Glomerular endothelial cell (primary cell): ENCODE results near the gene PSME2. TPM values are rescaled to one million over a fixed set of nuclear protein-coding genes. Genes with fewer than 3 reads are reported as not detected.

Source experiments
- DNase-seq: peaks from one replicate; pipeline ENCODE4 v3.0.0-alpha.2; 2011; ENCODE audit warnings: low read depth, low spot score; ENCODE audit errors: extremely low read depth
- total RNA-seq: library from RNA; depleted of rRNA; stranded (reverse); fragments of >200 nt; gene quantifications from 2 replicates; pipeline ENCODE4 v1.2.3, GENCODE V29; 2015

Gene PSME2, protein sequence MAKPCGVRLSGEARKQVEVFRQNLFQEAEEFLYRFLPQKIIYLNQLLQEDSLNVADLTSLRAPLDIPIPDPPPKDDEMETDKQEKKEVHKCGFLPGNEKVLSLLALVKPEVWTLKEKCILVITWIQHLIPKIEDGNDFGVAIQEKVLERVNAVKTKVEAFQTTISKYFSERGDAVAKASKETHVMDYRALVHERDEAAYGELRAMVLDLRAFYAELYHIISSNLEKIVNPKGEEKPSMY
- 101 and 165 TPM in 2 replicates for total RNA-seq

DNA sequence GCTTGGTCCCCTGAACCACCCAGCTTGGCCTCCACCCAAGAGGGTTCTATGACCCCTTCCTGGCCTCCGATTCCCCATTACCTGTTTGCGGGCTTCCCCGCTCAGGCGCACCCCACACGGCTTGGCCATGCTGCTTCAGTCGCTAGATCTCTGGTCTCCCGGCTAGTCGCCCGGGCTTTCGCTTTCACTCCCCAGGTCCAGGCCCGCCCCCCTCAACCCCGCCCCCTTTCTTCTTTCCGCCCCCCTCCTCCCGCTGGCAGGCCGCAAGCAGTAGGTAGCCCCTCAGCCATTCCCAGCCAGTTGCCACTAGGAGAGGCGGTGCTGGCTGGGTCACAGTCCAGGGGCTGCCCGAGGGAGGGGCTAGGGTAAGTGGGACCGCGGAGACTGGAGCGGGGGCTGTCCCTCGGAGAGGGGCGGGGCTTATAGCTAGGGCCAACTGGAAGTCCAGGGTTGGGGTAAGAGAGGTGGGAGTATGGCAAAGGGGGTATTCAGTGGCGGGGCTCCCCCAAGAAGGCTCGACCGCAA is at the start of gene PSME2:
PSME2 (minus strand) TSS at position 158 of the 525 bp plus-strand sequence; CDS start at position 129, 29 bp downstream.
- peak; percentile 65 for DNase-seq

DNA sequence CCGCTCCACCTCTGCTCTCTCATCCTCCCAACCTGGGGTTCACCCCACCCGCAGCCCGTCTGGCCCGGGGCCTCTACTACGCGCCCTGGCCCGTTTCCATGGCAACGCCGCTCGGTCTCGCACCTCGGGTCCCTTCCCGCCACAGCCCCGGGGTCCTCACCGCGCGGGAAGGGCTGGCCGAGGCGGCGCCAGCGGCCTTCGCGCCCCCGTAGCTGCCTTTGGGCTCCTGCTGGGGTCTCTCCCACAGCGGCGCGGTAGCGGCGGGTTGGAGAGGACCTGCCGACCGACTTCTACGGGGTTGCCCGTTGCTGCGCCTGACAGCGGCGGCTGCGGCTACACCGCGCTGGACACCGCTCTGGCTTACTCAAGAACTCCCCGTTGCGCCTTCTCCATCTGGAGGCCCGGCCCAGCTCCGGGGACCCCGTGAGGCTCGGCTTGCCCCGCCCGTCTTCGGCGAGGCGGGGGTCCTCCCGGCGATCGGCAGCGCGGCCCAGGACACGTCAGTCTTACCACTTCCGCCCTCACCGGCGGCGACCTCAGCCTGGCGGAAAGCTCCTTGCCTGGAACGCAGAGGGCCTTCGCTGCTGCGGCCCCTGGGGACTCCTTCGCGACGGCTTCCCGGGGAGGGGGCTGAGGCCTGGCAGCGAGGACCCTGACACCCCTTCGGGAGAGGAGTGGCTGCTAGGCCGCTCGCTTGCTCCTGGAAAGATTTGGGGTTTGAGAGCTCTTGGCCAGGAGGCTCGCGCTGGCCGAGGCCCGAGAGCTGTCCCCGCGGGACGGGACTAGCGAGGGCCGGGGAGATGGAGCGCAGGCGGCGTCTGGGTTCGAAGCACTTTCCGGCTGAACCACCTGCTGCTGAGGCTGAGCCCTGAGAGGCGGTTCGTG is 49.0 kb upstream of the PSME2 start, which contains the start of gene TM9SF1:
TM9SF1 (minus strand) TSS at position 256 of the 885 bp plus-strand sequence. CDS start 422 bp downstream, outside the sequence.
- no peak for DNase-seq

DNA sequence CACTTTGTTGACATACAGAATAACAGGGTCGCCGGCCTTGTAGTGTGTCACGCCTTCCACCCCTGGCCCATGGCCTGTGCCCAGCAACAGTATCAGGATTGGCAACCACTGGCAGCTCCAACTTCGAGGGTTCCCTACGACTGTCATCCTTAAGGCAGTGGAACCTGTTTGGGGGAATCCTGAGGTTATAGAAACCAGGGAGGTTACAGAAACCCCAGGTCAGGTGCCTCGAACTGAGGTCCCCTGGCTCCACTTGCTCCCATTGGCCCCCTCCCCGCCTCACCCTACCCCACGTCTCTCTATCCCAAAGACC is 48.4 kb upstream of the PSME2 start:
- DNase-seq, result no peak

DNA sequence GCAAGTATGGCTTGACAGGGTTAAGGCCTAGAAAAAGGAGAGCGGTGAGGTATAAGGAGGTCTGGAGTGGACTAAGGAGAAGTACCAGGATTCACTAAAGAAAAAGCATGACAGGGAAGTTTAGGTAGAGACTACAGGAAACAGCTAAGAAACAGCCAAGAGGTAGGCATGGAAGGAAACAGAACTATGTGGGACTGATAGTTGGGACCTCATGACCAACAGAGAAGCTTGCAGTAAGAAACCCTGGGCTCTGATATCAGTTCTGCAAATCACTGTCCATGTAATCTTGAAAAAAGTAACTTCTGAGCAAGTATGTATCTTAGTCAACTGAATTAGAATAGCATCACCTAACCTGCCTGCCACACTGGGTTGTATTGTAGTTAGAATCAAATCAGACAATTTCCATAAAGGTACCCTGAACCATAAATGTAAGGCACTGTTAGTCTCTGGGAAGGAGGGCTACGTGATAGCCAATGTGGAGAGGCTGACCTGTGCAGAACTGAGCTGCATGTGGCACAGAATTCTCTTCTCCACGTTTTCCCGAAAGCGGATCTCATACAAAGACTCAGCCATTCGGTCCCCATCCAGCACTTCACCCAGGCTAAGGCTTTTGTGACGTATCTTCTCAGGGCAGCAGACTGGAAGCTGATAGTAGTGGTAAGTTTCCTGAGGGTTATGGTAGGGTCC is 47.9 kb upstream of the PSME2 start:
- DNase-seq, result no peak

DNA sequence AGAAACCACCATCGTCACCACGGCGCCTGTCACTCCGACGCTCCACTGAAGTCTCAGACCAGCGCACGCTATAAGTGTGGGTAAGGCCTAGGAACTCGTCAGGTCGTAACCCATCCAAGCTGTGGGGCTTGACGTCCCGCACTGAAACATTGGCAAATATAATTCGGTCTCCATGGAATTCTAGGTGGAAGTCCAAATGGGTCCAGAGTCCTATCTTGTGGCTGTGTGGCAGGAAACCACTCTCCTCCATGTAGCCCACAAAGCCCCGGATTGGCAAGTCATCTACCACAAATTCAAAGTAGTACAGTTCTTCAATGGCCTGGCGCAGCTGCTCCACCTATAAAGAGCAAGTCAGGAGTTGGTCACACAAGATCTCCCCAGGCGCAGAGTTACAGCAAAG is 46.5 kb upstream of the PSME2 start:
- DNase-seq, result no peak

DNA sequence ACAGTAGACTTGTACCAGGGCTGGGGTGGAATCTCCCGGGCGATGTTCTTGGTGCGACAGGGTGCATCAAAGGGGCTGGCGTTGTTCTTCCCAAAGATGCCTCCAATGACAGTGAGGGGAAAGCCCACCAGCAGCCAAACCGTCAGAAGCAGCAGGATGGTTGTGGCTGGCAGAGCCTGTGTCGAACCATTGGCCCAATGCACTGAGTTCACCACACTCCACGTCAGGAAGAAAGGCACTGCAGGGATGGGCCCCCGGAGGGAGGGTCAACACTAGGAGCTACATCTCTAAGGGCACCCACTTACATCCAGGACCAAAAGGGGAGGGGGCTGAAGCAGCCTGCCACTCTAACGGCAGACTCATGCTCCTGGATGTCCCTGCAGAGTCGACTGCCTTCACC is 44.0 kb upstream of the PSME2 start:
- no peak for DNase-seq

DNA sequence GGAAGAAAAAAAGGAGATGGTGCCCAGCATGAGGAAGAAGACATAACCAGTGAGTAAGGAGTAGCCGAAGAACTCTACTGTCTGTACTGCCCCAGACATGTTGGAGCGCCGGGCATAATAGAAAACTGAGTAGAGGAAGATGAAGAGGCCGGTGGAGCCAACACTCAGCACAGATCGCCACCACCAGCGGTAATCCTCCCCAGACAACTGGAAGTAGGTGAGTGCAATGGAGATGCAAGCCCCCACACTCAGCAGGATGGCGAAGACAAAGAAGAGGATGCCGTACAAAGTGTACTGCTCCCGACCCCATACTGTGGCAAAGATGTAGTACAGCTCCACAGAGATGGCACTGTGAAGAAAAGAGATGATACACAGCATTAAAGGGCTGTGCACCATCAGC is 43.0 kb upstream of the PSME2 start:
- DNase-seq, result no peak

DNA sequence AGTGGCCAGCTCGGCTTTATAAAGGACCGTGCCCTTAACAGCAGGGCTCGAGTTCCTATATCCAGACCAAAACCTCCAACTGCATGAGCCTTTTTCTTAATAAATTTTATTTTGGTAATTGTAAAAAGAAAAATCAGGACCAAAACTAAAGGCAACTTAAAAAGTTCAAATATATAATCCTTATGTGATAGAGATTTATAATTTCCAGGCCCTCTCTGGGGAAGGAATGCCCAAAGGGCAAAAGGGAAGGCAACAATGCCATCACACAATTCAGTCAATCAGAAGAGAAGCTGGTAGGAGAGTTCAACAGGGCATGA is 42.6 kb upstream of the PSME2 start:
- DNase-seq, result no peak

DNA sequence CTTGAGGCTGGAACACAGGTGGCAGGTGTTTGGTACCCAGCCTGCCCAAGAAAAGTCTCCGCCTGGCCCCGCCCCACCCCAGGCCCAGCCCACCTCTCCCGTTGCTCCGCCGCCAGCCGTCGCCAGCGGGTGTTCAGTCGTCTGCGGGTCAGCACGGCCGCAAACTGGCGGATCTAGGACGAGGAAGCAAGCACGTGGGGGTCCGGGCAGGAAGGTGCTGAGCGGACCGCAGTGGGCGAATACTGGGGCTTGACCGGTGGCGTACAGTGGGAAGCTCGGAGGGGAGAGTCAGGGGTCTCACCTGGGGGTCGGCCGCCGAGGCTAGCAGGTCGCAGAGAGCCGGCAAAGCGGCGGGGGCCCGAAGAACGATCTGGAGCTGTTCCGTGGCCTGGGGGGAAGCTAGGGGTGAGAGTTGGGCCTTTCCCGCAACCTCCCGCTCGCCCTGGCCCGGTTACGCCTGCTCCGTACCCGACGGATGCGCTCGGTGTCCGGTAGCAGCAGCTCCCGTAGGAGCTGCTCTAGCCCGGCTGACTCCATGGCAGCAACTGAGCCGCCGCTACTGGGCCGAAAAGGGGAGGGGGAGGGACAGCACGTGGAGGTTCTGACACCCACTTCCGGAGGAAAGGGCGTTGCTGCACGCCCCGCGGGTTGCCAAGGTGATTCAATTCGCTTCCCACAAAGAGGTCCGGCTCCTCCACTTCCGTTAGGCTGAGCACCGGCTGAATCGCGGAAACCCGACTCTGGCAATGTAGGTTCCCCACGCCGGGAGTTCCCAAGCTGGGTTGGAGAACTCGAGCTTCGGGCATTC is 42.0 kb upstream of the PSME2 start, which contains the start of gene IPO4:
IPO4 (minus strand) TSS at position 566 of the 808 bp plus-strand sequence; CDS start at position 537, 29 bp downstream.
- peak; percentile 88 for DNase-seq

DNA sequence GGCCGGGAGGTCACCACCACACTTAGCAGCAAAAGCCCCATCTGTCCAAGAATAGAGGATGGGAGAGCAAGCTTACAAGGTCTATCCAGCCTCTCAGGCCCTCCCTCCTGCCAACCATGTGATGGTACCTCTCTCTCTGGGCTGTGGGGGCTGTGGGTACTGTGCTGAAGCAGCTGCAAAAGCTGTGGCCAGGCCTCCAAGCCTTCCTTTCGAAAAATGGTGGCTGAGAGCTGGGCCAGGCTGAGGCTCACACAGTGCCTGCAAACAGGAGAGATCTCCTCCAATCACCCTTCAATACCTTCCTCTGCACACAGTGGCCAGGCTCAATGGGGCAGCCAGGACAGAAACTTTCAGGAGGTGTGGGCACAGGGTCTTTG is 41.1 kb upstream of the PSME2 start:
- no peak for DNase-seq

DNA sequence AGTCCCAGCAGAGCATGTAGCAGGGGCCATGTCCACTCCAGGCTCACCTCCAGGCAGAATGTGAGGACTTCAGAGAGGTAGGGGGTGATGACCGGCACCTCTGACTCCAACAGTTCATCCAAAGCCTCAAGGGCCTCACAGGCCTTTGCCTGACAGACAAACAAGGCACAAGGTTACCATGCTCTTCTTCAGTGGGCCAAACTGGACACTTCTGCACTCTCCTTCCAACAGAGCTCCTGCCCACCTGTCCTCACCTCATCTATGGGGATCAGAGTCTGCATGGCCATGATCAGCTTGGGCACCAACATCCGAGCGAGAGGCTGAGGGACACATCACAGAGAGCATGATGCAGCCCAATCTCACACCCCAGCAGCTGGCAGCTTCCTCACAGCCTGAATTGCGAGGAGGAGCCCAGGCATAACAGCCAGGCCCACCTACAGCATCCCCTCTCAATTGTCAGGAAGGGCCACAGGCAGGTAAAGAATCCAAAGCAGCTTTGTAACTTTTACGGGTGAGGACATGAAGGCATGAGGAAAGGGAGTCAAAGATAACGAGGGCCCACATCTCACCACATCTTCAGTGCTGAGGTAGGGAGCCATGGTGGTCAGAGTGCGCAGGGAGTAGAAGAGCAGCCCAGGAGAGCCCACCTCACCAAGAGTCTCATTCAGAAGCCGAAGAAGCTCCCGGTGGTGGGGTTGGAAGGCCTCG is 40.6 kb upstream of the PSME2 start:
- DNase-seq, result no peak

DNA sequence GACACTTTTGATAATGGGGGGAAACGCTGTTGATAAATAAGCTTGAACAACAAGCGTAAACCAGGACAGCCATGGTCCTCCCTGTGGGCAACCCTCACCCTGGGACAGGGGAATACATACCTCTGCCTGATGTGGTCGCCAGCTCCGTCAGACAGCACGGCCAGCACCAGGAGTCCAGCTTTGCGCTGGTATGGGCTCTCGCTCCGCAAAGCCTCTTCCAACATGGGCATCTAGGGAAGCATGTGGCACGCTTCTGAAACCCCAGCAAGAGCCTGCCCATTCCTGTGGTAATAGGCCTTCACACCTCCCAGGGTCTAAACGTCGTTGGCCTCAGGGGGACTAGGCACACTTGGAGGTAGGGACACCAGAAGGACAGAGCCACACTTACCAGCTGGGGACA is 39.3 kb upstream of the PSME2 start:
- no peak for DNase-seq

DNA sequence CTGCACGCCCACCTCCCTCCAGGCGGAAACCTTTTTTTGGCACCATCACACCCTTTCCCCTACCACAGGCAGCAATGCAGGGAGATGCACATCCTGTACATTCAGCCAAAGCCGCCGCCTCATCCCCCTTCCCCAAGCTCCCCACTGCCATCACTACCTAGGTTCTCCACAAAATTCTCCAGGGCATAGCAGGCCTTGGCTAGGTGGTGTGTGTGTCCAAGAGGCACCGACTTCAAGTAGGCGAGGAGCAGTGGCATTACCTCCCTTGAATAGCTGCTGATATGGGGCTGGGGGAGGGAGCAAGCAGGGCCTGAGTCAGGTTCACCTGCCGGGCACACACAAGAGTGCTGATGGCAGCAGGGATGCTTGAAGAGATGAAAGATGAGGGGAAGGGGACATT is 38.6 kb upstream of the PSME2 start:
- DNase-seq, result no peak

DNA sequence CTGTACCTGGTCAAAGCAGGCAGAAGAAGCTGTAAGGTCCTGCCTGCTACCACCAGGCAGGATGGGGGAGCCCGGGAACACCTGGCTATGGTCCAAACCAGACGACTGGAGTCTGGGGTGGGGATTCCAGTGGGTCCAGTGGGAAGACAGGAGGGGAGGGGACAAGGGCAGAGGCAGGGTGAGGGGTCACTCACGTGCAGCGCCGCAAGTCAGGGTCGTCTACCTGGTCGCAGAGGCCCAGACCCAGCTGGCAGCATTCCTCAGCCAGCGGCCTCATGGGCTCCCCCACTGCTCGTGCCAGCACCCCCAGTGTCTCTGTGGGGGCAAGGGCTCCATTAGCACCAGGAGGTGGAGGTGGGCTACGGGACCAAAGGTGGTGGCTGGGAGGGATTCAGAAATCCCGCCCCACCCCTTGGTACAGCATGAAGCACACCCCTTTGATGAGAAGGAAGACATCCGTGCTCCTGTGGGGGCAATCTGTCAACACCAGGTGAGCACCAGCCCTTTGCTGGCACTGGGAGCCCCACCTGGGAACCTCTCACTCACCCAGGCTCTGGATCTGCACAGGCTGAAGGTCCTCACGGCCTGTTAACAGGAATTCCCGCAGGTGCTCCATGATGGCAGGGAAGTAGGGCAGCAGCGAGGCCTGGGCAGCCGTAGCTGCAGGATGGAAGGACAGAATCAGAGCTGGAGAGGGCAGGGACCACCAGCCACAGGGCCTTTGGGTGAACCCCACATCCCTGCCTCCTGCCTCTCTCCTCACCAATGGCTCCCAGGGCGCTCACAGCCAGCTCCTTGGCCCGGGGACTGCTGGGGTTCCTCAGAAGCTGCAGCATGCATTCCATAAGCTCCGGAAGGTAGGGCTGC is 37.9 kb upstream of the PSME2 start:
- DNase-seq, result no peak

DNA sequence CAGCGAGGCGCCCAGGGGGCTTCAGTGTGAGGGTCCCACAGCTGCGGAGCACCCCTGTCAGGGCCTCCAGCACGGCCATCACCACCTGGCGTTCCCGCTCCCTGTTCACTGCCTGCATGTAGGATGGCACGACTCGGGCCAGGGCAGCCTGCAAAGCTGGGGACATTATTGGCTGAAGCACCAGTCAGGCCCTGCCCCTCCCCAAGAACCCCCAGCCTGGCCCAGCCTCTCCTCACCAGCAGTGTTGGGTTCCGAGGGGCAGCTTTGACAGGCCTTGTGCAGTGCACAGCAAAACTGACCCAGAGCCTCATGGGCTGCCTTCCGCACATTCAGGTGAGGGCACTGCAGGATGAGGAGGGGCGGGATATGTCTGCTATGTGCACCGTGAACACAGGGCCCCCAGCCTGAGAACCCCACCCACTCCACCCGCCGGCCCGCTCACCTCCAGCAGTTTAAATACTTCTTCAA is 36.6 kb upstream of the PSME2 start:
- no peak for DNase-seq

DNA sequence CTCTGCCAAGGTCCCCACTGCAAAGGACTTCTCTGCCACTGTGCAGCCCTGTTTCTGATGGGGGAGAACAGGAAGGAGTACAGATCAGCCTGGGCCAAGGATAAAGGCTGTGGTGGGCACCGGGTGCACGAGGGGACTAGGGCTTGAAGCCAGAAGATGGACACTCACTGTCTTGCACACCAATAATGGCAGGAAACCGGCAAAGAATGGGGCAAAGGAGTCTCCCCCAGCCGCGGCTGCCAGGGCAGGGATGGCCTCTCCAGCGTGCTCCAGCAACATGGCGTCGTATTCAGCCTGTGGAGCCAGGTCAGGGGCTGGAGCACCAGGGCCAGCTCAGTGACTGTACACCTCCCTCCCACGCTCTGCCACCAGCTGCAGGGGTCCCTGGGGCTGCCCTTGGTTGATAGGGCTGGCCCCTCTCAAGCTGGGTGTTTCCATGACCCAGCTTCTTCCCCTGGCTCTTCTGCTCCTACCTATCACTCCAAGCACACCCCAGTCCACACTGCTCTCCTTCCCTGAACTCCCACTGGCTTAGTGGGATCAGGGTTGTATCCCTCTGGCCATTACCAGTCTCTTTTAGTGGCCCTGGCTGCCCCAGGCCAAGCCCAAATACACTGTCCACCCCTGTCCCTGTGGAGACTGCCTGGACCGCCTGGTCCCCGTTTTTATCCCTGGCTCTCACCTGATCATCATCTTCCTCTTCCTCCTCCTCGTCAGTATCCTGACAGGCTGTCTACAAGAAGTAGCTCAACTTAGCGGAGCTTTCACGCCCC is 35.9 kb upstream of the PSME2 start:
- DNase-seq, result no peak

DNA sequence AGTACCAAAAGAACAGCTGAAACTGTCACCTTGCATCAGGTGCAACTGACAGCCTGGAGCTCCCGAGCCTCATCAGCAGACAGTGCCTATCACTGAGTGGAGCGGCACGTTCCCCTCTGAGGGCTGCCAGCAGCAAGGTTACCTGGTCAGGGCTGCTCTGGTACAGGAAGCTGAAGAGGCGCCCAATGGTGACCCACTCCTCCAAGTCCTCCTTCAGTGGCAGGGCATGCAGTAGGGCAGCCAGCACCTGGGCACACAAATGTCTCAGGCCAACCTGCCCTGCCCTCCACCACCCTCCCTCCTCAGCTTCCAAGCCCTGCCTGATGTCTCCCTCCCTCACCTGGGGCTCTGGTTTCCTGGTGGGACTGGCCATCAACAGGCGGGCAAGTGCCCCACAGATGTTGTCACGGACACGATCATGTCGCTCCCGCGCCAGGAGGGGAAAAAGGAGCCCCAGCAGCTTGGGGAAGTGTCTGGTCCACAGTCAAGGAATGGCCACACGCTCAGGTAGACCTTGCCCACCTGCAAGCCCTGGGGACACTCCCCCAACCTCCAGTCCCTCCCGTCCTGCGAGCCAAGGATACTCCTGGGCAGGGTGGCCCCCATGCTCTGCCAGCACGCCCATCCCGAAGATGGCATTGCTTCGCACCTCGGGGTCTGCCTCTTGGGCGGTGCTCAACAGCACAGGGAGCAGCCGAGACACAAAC is 35.1 kb upstream of the PSME2 start:
- DNase-seq, result no peak
